DMS79 (cell line): ENCODE measurements around the gene VPS8.

ENCODE experiments used
- DNase-seq: peaks from one replicate; lab custom pipeline; 2025; lab: John Stamatoyannopoulos, UW

VPS8 gene

GRCh38 chr3:185056908-185057307 lies 244.9 kb downstream of the VPS8 start:
- no peak for DNase-seq

- DNase-seq, result no peak
Observed at GRCh38 chr3:185057829-185058228, 245.9 kb downstream of the VPS8 start.

GRCh38 chr3:185058796-185059195 lies 246.8 kb downstream of the VPS8 start:
- no peak for DNase-seq

- DNase-seq, result no peak
Observed at GRCh38 chr3:185059766-185060165, 247.8 kb downstream of the VPS8 start.

- no peak for DNase-seq
Observed at GRCh38 chr3:185060655-185061054, 248.7 kb downstream of the VPS8 start.

- no peak for DNase-seq
Observed at GRCh38 chr3:185062191-185062590, 250.2 kb downstream of the VPS8 start.

- DNase-seq, result no peak
Observed at GRCh38 chr3:185063431-185063830, 251.5 kb downstream of the VPS8 start.

GRCh38 chr3:185065059-185065458 lies 253.1 kb downstream of the VPS8 start:
- DNase-seq, result no peak

- no peak for DNase-seq
Observed at GRCh38 chr3:185066251-185066650, 254.3 kb downstream of the VPS8 start.

GRCh38 chr3:185067173-185067572 lies 255.2 kb downstream of the VPS8 start:
- DNase-seq, result no peak

- no peak for DNase-seq
Observed at GRCh38 chr3:185069037-185070030, 257.4 kb downstream of the VPS8 start.

GRCh38 chr3:185070491-185071286 lies 258.7 kb downstream of the VPS8 start:
- DNase-seq, result no peak

- DNase-seq, result no peak
Observed at GRCh38 chr3:185071287-185071800, 259.4 kb downstream of the VPS8 start.

GRCh38 chr3:185075547-185075946 lies 263.6 kb downstream of the VPS8 start:
- DNase-seq, result no peak

- DNase-seq, result no peak
Observed at GRCh38 chr3:185076219-185076618, 264.3 kb downstream of the VPS8 start.

GRCh38 chr3:185079625-185080024 lies 267.7 kb downstream of the VPS8 start:
- DNase-seq, result no peak

- no peak for DNase-seq
Observed at GRCh38 chr3:185081521-185081920, 269.6 kb downstream of the VPS8 start.

GRCh38 chr3:185082149-185082548 lies 270.2 kb downstream of the VPS8 start:
- no peak for DNase-seq

GRCh38 chr3:185082829-185083228 lies 270.9 kb downstream of the VPS8 start:
- no peak for DNase-seq

- DNase-seq, result no peak
Observed at GRCh38 chr3:185084402-185084801, 272.4 kb downstream of the VPS8 start.

GRCh38 chr3:185084901-185085300 lies 272.9 kb downstream of the VPS8 start:
- DNase-seq, result no peak

GRCh38 chr3:185087419-185087818 lies 275.5 kb downstream of the VPS8 start:
- DNase-seq, result no peak

GRCh38 chr3:185089343-185089742 lies 277.4 kb downstream of the VPS8 start:
- DNase-seq, result no peak
